Astrocyte (in vitro differentiated cells and primary cell): ENCODE results near the gene SHB. TPM values are rescaled to one million over a fixed set of nuclear protein-coding genes. Genes with fewer than 3 reads are reported as not detected.

Experiments used
- DNase-seq: peaks from one replicate; pipeline ENCODE4 v3.0.0-alpha.2; 2010; ENCODE audit warnings: low read depth
- FAIRE-seq: peaks from 2 replicates; lab custom pipeline; 2011; peaks lifted over from hg19 to GRCh38; lab: Jason Lieb, UNC
- H2AFZ ChIP-seq: 2 replicates; pipeline ENCODE4 v1.6.0; 2012; ENCODE audit warnings: low read depth, low read length, inconsistent platforms
- H3K27ac ChIP-seq: 2 replicates; pipeline ENCODE4 v1.5.1; 2011; ENCODE audit warnings: low read depth, low read length, inconsistent platforms
- H3K27me3 ChIP-seq: 2 replicates; pipeline ENCODE4 v1.6.0; 2011; ENCODE audit warnings: low read length, inconsistent platforms; ENCODE audit not compliant: insufficient read depth
- H3K36me3 ChIP-seq: 2 replicates; pipeline ENCODE4 v1.5.1; 2011; ENCODE audit warnings: low read length, inconsistent platforms; ENCODE audit not compliant: insufficient read depth
- H3K4me1 ChIP-seq: 2 replicates; pipeline ENCODE4 v1.5.1; 2011; ENCODE audit warnings: low read length, inconsistent platforms; ENCODE audit not compliant: insufficient read depth
- H3K4me2 ChIP-seq: 2 replicates; pipeline ENCODE4 v1.6.0; 2012; ENCODE audit warnings: low read length, inconsistent platforms
- H3K4me3 ChIP-seq: 2 replicates; pipeline ENCODE4 v1.5.1; 2011; ENCODE audit warnings: low read depth, mild to moderate bottlenecking, low read length, inconsistent platforms; ENCODE audit not compliant: insufficient read depth
- H3K79me2 ChIP-seq: 2 replicates; pipeline ENCODE4 v1.6.0; 2012; ENCODE audit warnings: mild to moderate bottlenecking, low read length, inconsistent platforms; ENCODE audit not compliant: insufficient read depth
- H3K9ac ChIP-seq: 2 replicates; pipeline ENCODE4 v1.6.0; 2012; ENCODE audit warnings: mild to moderate bottlenecking, low read length, inconsistent platforms
- H3K9me3 ChIP-seq: 2 replicates; pipeline ENCODE4 v1.5.1; 2012; ENCODE audit warnings: low read depth, mild to moderate bottlenecking, low read length, inconsistent platforms; ENCODE audit not compliant: insufficient read depth
- H4K20me1 ChIP-seq: 2 replicates; pipeline ENCODE4 v1.6.0; 2012; ENCODE audit warnings: low read length, inconsistent platforms; ENCODE audit not compliant: insufficient read depth
- H3K27ac Mint-ChIP-seq: one replicate; pipeline ENCODE4 v1.8.0; 2021; ENCODE audit warnings: mild to moderate bottlenecking, mixed read lengths; ENCODE audit not compliant: unreplicated experiment
- H3K27me3 Mint-ChIP-seq: one replicate; pipeline ENCODE4 v1.8.0; 2021; ENCODE audit warnings: low read depth, mixed read lengths; ENCODE audit not compliant: unreplicated experiment
- H3K36me3 Mint-ChIP-seq: one replicate; pipeline ENCODE4 v1.8.0; 2021; ENCODE audit warnings: low read depth, mixed read lengths; ENCODE audit not compliant: unreplicated experiment
- H3K4me1 Mint-ChIP-seq: one replicate; pipeline ENCODE4 v1.8.0; 2021; ENCODE audit warnings: low read depth, mixed read lengths; ENCODE audit not compliant: unreplicated experiment
- H3K4me3 Mint-ChIP-seq: one replicate; pipeline ENCODE4 v1.8.0; 2021; ENCODE audit warnings: mild to moderate bottlenecking, moderate library complexity, mixed read lengths; ENCODE audit not compliant: unreplicated experiment
- H3K9me3 Mint-ChIP-seq: one replicate; pipeline ENCODE4 v1.8.0; 2021; ENCODE audit warnings: mild to moderate bottlenecking, mixed read lengths; ENCODE audit not compliant: unreplicated experiment
- CTCF ChIP-seq: IDR thresholded peaks from 2 replicates; pipeline ENCODE4 v1.5.1; 2011; ENCODE audit warnings: low read depth, mild to moderate bottlenecking, inconsistent platforms, low read length, moderate library complexity; ENCODE audit not compliant: insufficient read depth
- EZH2 ChIP-seq: IDR thresholded peaks from 2 replicates; pipeline ENCODE4 v1.6.1; 2012; ENCODE audit warnings: mild to moderate bottlenecking, low read length, inconsistent platforms; ENCODE audit not compliant: insufficient read depth
- total RNA-seq: library from RNA; stranded (reverse); gene quantifications from 2 replicates; pipeline ENCODE4 v1.2.1, GENCODE V29; 2021

Gene SHB
- total RNA-seq, 1 donor from 2014 or later = 53.4 TPM

- Mint-ChIP-seq H3K4me3 (no peak overlapping the region), H3K9me3 (no peaks in the 10 kb centered on the region), H3K36me3 (peaks cover 28% of the 10 kb centered on the region), H3K27me3 (no peaks in the 10 kb centered on the region), H3K27ac (no peak overlapping the region), H3K4me1 (peaks cover 31% of the 10 kb centered on the region)
- H3K27ac ChIP-seq = no peak overlapping the region
- H2AFZ ChIP-seq = no peak overlapping the region
- H3K4me3 ChIP-seq = no peak overlapping the region
- peaks cover 12% of the 10 kb centered on the region for H4K20me1 ChIP-seq
- DNase-seq (no peak), FAIRE-seq (no peak)
- H3K4me1 ChIP-seq = peaks cover 28% of the 10 kb centered on the region
- H3K4me2 ChIP-seq = no peak overlapping the region
- TF ChIP-seq CTCF = no peak
- H3K27me3 ChIP-seq = no peaks in the 10 kb centered on the region
- H3K9me3 ChIP-seq = no peaks in the 10 kb centered on the region
- peak overlapping the region; percentile 10 for H3K9ac ChIP-seq
- peaks cover 4% of the 10 kb centered on the region for H3K36me3 ChIP-seq
- H3K79me2 ChIP-seq = peaks cover 13% of the 10 kb centered on the region
These were observed 151.0 kb downstream of the SHB start for GRCh38 chr9:37917801-37918664.

- TF ChIP-seq EZH2 = no peak
- TF ChIP-seq CTCF = no peak
- peaks cover 30% of the 10 kb centered on the region for H3K4me1 Mint-ChIP-seq
These were observed 151.7 kb downstream of the SHB start for GRCh38 chr9:37917313-37917731.

More at GRCh38 chr9:37917313-37917731, 151.7 kb downstream of the SHB start:
- FAIRE-seq (no peak), DNase-seq (no peak)
- Mint-ChIP-seq H3K4me3 (no peak overlapping the region), H3K36me3 (peaks cover 28% of the 10 kb centered on the region), H3K27ac (no peak overlapping the region), H3K9me3 (no peaks in the 10 kb centered on the region), H3K27me3 (no peaks in the 10 kb centered on the region)
- peaks cover 20% of the 10 kb centered on the region for H3K4me1 ChIP-seq
- H3K27me3 ChIP-seq = no peaks in the 10 kb centered on the region
- H4K20me1 ChIP-seq = peaks cover 6% of the 10 kb centered on the region
- peaks cover 9% of the 10 kb centered on the region for H3K79me2 ChIP-seq
- H3K36me3 ChIP-seq = peaks cover 4% of the 10 kb centered on the region
- H2AFZ ChIP-seq = no peak overlapping the region
- H3K4me3 ChIP-seq = no peak overlapping the region
- peak overlapping the region; percentile 10 for H3K9ac ChIP-seq
- H3K9me3 ChIP-seq = no peaks in the 10 kb centered on the region
- H3K27ac ChIP-seq = no peak overlapping the region
- no peak overlapping the region for H3K4me2 ChIP-seq
